NCI-H2171 treated with DMSO at 0.1 percent for 48 hours (cell line): Measurements from ENCODE around the gene GSK3B.
A peak's percentile ranks its signal among the peaks of the same experiment; 100 is the strongest.

Experiments used
- DNase-seq: peaks from one replicate; lab custom pipeline; 2025; lab: John Stamatoyannopoulos, UW

Gene GSK3B

GRCh38 chr3:119779731-119780383, 314.4 kb downstream of the GSK3B start:
- DNase-seq, result no peak

- DNase-seq, result peak; percentile 7
Measured at GRCh38 chr3:119778811-119779210, 315.4 kb downstream of the GSK3B start.

GRCh38 chr3:119778176-119778575, 316.1 kb downstream of the GSK3B start:
- no peak for DNase-seq

- no peak for DNase-seq
Measured at GRCh38 chr3:119776304-119776703, 317.9 kb downstream of the GSK3B start.

- DNase-seq, result no peak
Measured at GRCh38 chr3:119774444-119774843, 319.8 kb downstream of the GSK3B start.
